ENCODE results near the gene LCP1.

DNA sequence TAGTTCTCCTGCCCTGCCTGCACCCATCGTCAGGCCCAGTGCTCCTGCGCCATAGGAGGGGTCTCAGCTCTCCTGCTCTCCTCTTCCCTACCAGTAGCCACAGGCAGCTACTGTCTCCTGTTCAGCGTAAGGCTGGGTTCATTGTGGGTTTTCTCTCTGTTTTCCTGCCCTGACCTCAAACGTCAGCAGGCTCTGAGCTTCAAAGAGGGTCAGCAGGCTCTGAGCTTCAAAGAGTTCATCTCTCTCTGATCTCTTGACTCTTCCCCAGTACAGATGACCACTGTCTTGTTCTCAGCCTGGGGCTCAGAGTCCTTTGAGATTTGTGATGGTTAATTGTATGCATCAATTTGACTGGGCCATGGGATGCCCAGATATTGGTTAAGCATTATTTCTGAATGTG is 72.5 kb downstream of the LCP1 start:
- no peak for TF ChIP-seq POLR2A (IDR thresholded peaks at IDR 0.05)
- TF ChIP-seq, protein P1, sequence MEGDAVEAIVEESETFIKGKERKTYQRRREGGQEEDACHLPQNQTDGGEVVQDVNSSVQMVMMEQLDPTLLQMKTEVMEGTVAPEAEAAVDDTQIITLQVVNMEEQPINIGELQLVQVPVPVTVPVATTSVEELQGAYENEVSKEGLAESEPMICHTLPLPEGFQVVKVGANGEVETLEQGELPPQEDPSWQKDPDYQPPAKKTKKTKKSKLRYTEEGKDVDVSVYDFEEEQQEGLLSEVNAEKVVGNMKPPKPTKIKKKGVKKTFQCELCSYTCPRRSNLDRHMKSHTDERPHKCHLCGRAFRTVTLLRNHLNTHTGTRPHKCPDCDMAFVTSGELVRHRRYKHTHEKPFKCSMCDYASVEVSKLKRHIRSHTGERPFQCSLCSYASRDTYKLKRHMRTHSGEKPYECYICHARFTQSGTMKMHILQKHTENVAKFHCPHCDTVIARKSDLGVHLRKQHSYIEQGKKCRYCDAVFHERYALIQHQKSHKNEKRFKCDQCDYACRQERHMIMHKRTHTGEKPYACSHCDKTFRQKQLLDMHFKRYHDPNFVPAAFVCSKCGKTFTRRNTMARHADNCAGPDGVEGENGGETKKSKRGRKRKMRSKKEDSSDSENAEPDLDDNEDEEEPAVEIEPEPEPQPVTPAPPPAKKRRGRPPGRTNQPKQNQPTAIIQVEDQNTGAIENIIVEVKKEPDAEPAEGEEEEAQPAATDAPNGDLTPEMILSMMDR (IDR thresholded peaks at IDR 0.05), result no peak
